MCF 10A (cell line): Measurements from ENCODE around the gene WDR73. TPM values are rescaled to one million over a fixed set of nuclear protein-coding genes. Genes with fewer than 3 reads are reported as not detected.

Experiments used
- BruUV-seq: library from RNA; stranded (reverse); fragments of 400-500 nt; replicated peaks from 2 replicates; lab custom pipeline; 2021; lab: Mats Ljungman, UMichigan
- CTCF ChIA-PET: fragments of 300-600 bp; sonication (Branson Sonifier 250); formaldehyde crosslinking; extraction: SDS; loops from one replicate; lab custom pipeline; 2021; ENCODE audit warnings: antibody characterized with exemption, inconsistent platforms; lab: Yijun Ruan, JAX
- POLR2A ChIA-PET: fragments of 300-600, 350-650 bp; sonication (Branson Sonifier 250); formaldehyde crosslinking; extraction: SDS; loops from one replicate; lab custom pipeline; 2020; ENCODE audit warnings: antibody characterized with exemption, inconsistent platforms; lab: Yijun Ruan, JAX
- DNase-seq: peaks from one replicate; pipeline ENCODE4 v3.0.0-alpha.2; 2018; ENCODE audit not compliant: unreplicated experiment
- H3K27ac Mint-ChIP-seq: one replicate; pipeline ENCODE4 v1.8.0; 2022; ENCODE audit warnings: mild to moderate bottlenecking, low read depth, mixed read lengths; ENCODE audit not compliant: unreplicated experiment
- H3K27me3 Mint-ChIP-seq: one replicate; pipeline ENCODE4 v1.8.0; 2022; ENCODE audit warnings: mixed read lengths; ENCODE audit not compliant: insufficient read depth, unreplicated experiment
- H3K36me3 Mint-ChIP-seq: one replicate; pipeline ENCODE4 v1.8.0; 2022; ENCODE audit warnings: mild to moderate bottlenecking, moderate library complexity, mixed read lengths; ENCODE audit not compliant: insufficient read depth, unreplicated experiment
- H3K4me1 Mint-ChIP-seq: one replicate; pipeline ENCODE4 v1.8.0; 2022; ENCODE audit warnings: mixed read lengths; ENCODE audit not compliant: insufficient read depth, unreplicated experiment
- H3K4me3 Mint-ChIP-seq: one replicate; pipeline ENCODE4 v1.8.0; 2022; ENCODE audit warnings: mild to moderate bottlenecking, moderate library complexity, mixed read lengths; ENCODE audit not compliant: unreplicated experiment
- H3K9me3 Mint-ChIP-seq: one replicate; pipeline ENCODE4 v1.8.0; 2022; ENCODE audit warnings: mixed read lengths; ENCODE audit not compliant: unreplicated experiment
- intact Hi-C: fragments of 100-400 bp; cut with micrococcal nuclease; formaldehyde crosslinking; loops from 2 replicates; pipeline ENCODE4 v1.14.1; 2022
- total RNA-seq: library from RNA; stranded (reverse); gene quantifications from 2 replicates; pipeline ENCODE4 v1.2.3, GENCODE V29; 2022
- TF ChIP-seq, protein P1 (sequence below): fragments of 200-600 bp; IDR thresholded peaks from one replicate; pipeline ENCODE4 v1.8.0; 2022; ENCODE audit warnings: antibody characterized with exemption, mild to moderate bottlenecking; ENCODE audit not compliant: unreplicated experiment

Gene WDR73
- total RNA-seq, 1 experiment from 2014 or later, result 42.1 TPM

DNA sequence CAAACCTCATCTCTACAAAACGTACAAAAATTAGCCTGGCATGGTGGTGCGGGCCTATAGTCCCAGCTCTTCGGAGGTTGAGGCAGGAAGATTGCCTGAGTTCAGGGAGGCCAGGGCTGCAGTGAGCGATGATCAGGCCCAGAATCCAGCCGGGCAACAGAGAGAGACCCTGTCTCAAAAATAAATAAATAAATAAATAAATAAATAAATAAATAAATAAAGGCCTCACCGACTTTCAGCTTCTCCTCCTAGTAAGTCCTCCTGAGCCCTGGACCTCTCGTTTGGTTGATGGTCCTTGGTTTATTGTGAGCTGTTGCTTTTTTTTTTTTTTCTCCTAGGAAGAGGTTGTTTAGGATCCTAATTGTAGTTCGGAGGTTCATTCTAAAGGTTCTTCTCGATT, 25.1 kb downstream of the WDR73 start:
- CTCF ChIA-PET, result interaction anchor here (0.7 to 1.4 kb wide), 3 partner anchors 30 to 74 kb away, joined by 3 to 5 read pairs (median 4); no protein-coding TSS in a partner anchor
- no peak for DNase-seq
- Mint-ChIP-seq H3K9me3 (no peaks in the 10 kb centered on the region), H3K4me1 (peaks cover 7% of the 10 kb centered on the region), H3K36me3 (peaks cover 12% of the 10 kb centered on the region), H3K27me3 (no peaks in the 10 kb centered on the region), H3K27ac (no peak overlapping the region), H3K4me3 (no peak overlapping the region)
- POLR2A ChIA-PET, result interaction anchor here (3.7 to 4.2 kb wide), 2 partner anchors 24 to 29 kb away, joined by 30 to 50 read pairs; partner anchors contain the start of genes WDR73 and ZSCAN2
- no TSS peak for BruUV-seq
- intact Hi-C loops, result no loop called here
- TF ChIP-seq, protein P1, sequence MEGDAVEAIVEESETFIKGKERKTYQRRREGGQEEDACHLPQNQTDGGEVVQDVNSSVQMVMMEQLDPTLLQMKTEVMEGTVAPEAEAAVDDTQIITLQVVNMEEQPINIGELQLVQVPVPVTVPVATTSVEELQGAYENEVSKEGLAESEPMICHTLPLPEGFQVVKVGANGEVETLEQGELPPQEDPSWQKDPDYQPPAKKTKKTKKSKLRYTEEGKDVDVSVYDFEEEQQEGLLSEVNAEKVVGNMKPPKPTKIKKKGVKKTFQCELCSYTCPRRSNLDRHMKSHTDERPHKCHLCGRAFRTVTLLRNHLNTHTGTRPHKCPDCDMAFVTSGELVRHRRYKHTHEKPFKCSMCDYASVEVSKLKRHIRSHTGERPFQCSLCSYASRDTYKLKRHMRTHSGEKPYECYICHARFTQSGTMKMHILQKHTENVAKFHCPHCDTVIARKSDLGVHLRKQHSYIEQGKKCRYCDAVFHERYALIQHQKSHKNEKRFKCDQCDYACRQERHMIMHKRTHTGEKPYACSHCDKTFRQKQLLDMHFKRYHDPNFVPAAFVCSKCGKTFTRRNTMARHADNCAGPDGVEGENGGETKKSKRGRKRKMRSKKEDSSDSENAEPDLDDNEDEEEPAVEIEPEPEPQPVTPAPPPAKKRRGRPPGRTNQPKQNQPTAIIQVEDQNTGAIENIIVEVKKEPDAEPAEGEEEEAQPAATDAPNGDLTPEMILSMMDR, result no peak

DNA sequence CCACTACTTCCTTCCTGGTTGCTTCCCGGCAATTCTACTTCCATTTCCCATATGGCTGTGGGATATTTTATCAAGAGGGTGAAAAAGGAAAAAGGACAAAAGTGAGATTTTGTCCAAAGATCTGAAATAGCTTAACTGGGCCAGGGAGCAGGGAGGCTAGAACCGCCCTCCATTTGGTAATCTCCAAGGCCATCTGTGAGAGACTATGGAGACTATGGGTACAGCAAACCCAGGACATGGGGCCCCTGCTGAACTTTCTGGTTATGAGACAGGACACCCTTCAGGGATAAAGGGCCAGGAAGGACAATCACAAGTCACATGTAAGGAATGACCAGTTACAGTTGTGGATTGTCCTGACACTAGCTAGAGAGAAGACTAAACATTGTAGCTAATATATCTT, 29.0 kb downstream of the WDR73 start:
- peaks cover 13% of the 10 kb centered on the region for H3K9me3 Mint-ChIP-seq
- no peaks in the 10 kb centered on the region for H3K4me1 Mint-ChIP-seq
- H3K27ac Mint-ChIP-seq, result no peak overlapping the region
- no peaks in the 10 kb centered on the region for H3K27me3 Mint-ChIP-seq
- TF ChIP-seq, protein P1, result no peak
- intact Hi-C loops, result no loop called here
- no peak for DNase-seq
- ChIA-PET CTCF (interaction anchor here (0.6 to 1.6 kb wide), 3 partner anchors 26 to 306 kb away, joined by 3 to 5 read pairs (median 3); no protein-coding TSS in a partner anchor), POLR2A (interaction anchor here (1.6 kb wide), 1 partner anchor 9 kb away, joined by 7 read pairs; no protein-coding TSS in a partner anchor)
- H3K36me3 Mint-ChIP-seq, result peaks cover 8% of the 10 kb centered on the region
- no TSS peak for BruUV-seq
- H3K4me3 Mint-ChIP-seq, result no peak overlapping the region

DNA sequence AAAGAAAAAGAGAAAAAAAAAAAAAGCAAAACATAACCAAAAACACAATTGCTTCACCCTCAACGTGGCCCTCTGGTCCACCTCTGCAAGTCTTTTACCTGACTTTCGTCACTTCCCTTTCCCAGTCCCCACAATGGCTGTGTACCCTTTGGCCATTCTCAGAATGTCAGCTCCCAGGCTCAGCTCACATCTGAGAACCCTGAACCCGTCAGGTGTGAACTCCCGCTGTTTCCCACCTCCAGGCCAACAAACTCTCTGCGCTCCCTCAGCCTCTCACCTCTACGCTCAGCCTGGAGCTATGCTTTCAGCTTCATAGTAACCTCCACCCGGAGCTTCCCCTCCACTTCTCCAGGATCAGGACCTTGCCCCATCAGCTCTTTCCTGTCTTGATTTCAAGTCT, 29.7 kb downstream of the WDR73 start:
- CTCF ChIA-PET, result interaction anchor here (0.6 kb wide), 1 partner anchor 109 kb away, joined by 3 read pairs; no protein-coding TSS in a partner anchor
- Mint-ChIP-seq H3K9me3 (peaks cover 16% of the 10 kb centered on the region), H3K4me1 (no peaks in the 10 kb centered on the region), H3K27me3 (no peaks in the 10 kb centered on the region), H3K27ac (no peak overlapping the region), H3K4me3 (no peak overlapping the region), H3K36me3 (peaks cover 8% of the 10 kb centered on the region)
- TF ChIP-seq, protein P1, result no peak
- BruUV-seq, result no TSS peak
- intact Hi-C loops, result no loop called here
- POLR2A ChIA-PET, result interaction anchor here (1.6 kb wide), 1 partner anchor 10 kb away, joined by 7 read pairs; no protein-coding TSS in a partner anchor
- DNase-seq, result no peak

DNA sequence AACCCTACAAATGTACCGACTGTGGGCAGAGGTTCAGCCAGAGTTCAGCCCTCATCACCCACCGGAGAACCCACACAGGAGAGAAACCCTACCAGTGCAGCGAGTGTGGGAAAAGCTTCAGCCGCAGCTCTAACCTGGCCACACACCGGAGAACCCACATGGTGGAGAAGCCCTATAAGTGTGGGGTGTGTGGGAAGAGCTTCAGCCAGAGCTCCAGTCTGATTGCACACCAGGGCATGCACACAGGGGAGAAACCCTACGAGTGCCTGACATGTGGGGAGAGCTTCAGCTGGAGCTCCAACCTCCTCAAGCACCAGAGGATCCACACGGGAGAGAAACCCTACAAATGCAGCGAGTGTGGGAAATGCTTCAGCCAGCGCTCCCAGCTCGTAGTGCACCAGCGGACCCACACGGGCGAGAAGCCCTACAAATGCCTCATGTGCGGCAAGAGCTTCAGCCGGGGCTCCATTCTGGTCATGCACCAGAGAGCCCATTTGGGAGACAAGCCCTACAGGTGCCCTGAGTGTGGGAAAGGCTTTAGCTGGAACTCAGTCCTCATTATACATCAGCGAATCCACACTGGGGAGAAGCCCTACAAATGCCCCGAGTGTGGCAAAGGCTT, 32.6 kb downstream of the WDR73 start:
- peaks cover 8% of the 10 kb centered on the region for H3K36me3 Mint-ChIP-seq
- TF ChIP-seq, protein P1, result no peak
- POLR2A ChIA-PET, result interaction anchor here (1.1 to 4.4 kb wide), 2 partner anchors 9 to 13 kb away, joined by 5 to 25 read pairs; no protein-coding TSS in a partner anchor
- no peaks in the 10 kb centered on the region for H3K27me3 Mint-ChIP-seq
- peaks cover 16% of the 10 kb centered on the region for H3K9me3 Mint-ChIP-seq
- intact Hi-C loops, result no loop called here
- no peak for DNase-seq
- no peaks in the 10 kb centered on the region for H3K4me1 Mint-ChIP-seq
- BruUV-seq, result no TSS peak
- CTCF ChIA-PET, result interaction anchor here (0.6 to 1.0 kb wide), 3 partner anchors 9 to 218 kb away, joined by 3 to 4 read pairs (median 3); no protein-coding TSS in a partner anchor
- H3K4me3 Mint-ChIP-seq, result no peak overlapping the region
- no peak overlapping the region for H3K27ac Mint-ChIP-seq
